Measurements from ENCODE around the gene SCD5.

SCD5 gene

GRCh38 chr4:82681754-82682153 lies 116.8 kb downstream of the SCD5 start:
- no peak for DNase-seq

- no peak for DNase-seq
Observed at GRCh38 chr4:82680834-82681233, 117.8 kb downstream of the SCD5 start.

- DNase-seq = no peak
Observed at GRCh38 chr4:82679531-82679930, 119.1 kb downstream of the SCD5 start.

GRCh38 chr4:82678051-82678450 lies 120.5 kb downstream of the SCD5 start:
- DNase-seq = no peak

- no peak for DNase-seq
Observed at GRCh38 chr4:82677327-82677726, 121.3 kb downstream of the SCD5 start.

GRCh38 chr4:82667761-82668480 lies 130.7 kb downstream of the SCD5 start:
- no peak for DNase-seq

GRCh38 chr4:82666970-82667665 lies 131.5 kb downstream of the SCD5 start:
- DNase-seq = no peak

GRCh38 chr4:82661181-82661992 lies 137.2 kb downstream of the SCD5 start:
- no peak for DNase-seq

GRCh38 chr4:82652062-82652461 lies 146.5 kb downstream of the SCD5 start:
- DNase-seq = no peak

GRCh38 chr4:82650868-82651267 lies 147.7 kb downstream of the SCD5 start:
- DNase-seq = no peak

GRCh38 chr4:82648356-82648755 lies 150.2 kb downstream of the SCD5 start:
- DNase-seq = no peak

GRCh38 chr4:82645936-82646565 lies 152.5 kb downstream of the SCD5 start:
- no peak for DNase-seq

GRCh38 chr4:82644734-82645126 lies 153.9 kb downstream of the SCD5 start:
- no peak for DNase-seq

- no peak for DNase-seq
Observed at GRCh38 chr4:82643994-82644733, 154.4 kb downstream of the SCD5 start.

GRCh38 chr4:82642331-82642730 lies 156.3 kb downstream of the SCD5 start:
- DNase-seq = no peak

GRCh38 chr4:82640540-82640939 lies 158.1 kb downstream of the SCD5 start:
- no peak for DNase-seq

- no peak for DNase-seq
Observed at GRCh38 chr4:82639971-82640370, 158.6 kb downstream of the SCD5 start.

- DNase-seq = no peak
Observed at GRCh38 chr4:82638479-82638878, 160.1 kb downstream of the SCD5 start.

GRCh38 chr4:82630079-82630478 lies 168.5 kb downstream of the SCD5 start:
- DNase-seq = no peak

GRCh38 chr4:82629238-82630000 lies 169.2 kb downstream of the SCD5 start:
- DNase-seq = no peak

GRCh38 chr4:82626251-82626868 lies 172.2 kb downstream of the SCD5 start:
- no peak for DNase-seq
